ENCODE measurements around the gene FIGN.

FIGN gene

DNA sequence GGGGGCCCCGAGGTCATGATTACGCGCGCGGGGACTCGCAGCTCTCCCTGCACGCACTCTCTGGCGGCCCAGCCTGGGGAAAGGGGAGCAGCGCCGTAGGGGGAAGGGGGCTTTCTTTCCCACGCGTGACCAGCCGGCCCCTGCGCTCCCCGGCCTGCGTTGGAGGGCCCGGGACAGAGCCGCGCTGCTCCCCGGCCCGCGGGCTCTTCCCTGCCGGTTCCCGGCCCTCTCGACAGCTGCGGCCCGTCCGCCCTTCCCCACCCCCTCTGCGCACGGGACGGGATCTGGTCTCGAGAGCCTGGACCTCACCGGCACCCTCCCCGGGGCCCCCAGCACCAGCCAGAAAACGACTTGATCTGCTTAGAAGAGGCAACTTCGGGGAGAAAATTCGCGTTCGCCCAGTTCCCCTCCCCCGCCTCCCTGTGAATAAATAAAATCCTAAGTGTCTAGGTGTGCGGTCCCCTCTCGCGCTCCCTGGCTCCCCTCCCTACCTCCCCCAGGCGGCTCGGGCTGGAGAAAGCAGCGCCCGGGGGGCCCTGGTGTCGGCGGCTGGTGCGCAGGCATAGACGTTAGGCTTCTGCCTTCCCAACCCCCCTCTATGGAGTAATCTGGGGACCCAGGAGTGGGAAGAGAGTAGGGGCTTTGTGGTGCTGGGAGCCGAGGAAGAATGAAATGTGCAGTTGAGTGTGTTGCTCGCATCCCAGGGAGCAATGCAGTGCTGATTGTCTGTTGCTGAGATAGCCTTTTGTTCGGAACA, 803 bp upstream of the FIGN start:
- DNase-seq (ENCODE audit: low read depth), result peak; percentile 70

DNA sequence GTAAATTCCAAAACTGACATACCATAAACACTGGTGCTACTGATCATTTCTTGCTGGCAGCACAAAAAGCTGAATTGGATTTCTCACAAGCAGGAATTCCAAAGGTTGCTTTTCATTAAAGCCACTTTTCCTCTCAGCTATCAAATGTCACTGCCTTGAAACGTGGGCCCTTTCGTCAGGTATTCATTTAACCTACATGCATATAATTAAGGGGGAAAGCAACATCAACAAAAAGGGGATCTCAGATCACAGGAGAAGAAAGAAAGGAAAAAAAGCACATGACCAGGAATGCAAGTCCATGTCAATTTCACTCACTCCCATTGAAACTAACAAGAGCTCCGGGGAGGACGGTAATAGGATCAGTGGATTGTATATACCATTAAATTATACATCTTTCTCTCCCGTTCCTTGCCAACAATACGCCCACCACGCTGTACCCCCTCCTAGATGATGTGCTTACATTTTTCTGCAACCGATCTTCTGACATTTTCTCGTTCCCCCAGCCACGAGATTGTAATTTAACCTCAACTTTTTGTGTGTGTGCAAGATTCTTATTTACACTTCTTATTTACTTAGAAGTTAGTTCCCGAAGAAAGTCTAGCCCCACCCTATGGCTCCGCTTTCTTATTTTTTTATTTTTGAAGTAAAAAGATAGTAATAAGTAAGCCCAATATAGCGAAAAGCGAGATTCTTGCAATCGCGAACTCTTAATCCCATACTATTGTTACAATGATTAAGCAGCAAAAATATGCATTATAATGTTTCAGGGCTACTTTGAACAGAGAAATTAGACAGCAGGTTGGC, 725 bp downstream of the FIGN start:
- DNase-seq (ENCODE audit: low read depth), result peak; percentile 41

DNA sequence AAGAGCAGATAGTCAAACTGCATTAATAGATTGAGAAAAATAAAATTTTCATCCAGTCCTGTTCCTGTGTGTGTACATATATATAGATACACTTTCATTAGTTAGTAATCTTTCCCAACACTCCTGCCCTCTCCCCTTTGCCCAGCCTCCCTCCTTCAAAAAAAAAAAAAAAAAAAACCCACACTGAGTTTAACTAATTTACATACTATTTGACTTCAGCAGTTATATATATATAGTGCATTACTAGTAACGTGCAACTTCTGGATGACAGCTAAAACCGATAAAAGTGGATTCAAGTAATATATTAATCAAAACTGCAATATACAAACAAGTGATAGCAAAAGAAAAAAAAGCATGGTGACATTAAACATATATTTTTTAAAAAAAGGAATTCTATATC, 1.4 kb downstream of the FIGN start:
- no peak for DNase-seq (ENCODE audit: low read depth)

DNA sequence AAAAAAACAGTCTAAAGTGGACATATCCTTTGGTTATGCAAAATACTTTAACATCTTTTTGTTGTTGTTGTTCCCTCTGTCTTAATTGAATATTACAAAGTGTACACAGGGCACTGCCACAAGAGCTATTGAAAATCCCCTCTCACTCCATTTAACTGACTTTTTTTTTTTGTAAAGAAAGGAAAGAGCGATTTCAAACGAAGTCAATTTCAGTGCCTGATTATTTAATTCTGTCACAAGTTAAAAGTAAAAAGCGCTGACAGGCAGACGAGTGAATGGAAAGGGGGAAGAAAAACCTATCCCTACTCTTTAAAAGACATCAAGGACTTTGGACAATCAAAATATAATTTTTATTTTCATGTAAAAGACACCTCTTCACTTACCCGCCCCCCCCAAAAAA, 1.9 kb downstream of the FIGN start:
- DNase-seq (ENCODE audit: low read depth), result no peak

DNA sequence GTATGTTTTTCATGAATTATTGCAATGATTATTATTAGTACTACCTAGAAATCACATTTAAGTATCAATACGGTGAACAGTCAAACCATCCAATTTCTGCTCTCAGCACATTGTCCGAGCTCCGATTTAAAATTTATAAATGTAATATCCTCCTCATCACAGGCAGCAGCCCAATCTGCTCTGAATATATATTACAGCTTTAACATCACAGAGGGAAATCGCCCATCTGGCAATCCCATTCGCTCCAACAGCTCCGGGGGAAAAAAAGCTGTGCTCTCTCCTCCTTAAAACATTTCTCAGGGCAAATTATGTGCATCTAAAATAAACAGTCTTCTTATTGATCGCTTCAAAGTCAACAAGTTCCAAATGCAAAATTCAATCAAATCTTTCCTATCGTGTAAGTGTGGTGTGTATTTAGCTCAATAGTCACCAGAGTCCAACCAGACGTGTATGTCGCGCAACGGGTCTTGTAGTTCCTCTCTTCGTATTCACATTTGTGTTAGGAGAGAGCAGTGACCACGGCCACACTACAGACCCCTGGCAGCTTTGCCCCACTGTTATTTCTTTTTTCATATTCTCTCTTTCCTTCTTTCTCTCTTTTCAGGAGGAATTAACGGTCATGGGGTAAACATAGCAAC, 2.4 kb downstream of the FIGN start:
- DNase-seq (ENCODE audit: low read depth), result no peak

DNA sequence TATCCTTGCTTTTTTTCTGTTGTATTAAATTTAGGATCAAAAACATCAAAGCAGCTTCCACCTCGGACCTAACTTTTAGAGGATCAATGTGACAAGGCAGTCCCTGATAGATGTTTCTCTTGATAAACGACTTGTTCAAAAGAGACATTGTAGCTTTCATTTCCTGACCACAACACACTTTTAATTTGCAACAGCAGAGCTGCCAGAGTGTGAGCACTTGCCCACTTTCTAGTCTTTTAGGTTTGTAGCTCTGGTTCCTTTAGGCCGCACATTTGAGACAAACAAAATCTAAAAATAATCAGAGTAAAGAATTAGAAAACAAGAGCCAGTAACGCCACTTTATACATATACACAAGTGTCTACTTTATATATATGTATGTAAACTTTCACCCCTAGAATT, 3.1 kb downstream of the FIGN start:
- no peak for DNase-seq (ENCODE audit: low read depth)

DNA sequence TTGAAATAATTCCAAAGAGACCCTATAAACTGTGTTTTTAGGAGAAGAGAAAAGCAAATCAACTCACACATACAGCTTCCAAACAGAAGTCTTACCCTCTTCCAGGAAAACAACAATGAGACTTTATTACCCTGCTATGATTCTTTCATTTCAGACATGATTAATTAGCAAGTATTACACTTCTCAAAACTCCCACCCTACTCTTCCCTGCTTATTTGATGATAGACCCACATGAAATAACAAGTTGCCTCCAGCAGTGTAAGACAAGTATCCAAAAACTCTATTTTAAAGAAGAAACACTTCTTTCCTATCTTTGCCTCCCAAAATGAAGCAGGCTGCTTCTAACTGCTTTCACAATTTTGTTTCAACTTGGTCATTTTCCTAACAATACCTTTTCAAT, 4.1 kb downstream of the FIGN start:
- DNase-seq (ENCODE audit: low read depth), result no peak

DNA sequence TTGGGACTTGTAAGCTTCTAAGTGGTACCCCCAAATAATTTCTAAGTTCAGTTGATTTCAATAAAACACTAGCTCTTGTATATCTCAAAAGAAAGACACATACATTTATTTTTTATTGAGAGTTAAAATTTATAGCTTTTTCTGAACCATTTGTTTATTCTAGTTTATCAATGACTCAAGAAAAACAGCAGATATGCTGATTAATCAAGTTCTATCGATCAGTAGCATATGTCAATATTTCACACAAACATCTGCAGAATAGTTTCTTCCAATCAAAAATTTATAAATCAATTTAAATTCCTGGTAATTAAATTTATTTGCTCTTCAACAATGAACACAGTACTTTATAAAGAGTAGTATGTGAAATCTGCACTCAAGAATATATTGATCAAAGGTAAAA, 5.3 kb downstream of the FIGN start:
- DNase-seq (ENCODE audit: low read depth), result no peak

DNA sequence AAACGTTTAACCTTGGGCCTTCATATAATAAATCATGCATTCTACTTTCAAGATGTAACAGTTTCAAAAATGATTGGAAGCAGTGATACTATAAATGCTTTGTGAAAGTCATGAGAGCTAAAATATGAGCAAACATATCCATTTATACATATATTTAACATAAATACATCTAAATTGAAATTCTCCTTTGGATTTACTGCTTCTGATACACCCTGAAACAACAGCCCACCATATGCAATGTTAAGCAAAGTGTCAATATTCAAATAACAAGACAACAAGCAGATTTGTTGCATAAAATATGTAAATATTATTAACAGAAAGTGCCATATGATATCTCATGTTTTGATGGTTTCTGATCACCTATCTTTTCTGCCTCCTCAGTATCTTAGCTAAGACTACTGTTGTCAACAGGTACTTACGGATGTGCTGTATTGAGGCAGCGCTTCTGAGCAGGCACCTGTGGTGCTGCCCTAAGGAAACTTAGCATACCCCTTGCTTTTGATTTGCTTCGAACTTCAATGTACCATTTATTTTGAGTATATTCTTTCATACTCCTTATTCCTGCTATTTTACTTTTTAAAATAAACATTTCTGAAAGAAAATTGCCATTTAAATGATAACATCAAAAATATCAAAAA, 6.1 kb downstream of the FIGN start:
- no peak for DNase-seq (ENCODE audit: low read depth)

DNA sequence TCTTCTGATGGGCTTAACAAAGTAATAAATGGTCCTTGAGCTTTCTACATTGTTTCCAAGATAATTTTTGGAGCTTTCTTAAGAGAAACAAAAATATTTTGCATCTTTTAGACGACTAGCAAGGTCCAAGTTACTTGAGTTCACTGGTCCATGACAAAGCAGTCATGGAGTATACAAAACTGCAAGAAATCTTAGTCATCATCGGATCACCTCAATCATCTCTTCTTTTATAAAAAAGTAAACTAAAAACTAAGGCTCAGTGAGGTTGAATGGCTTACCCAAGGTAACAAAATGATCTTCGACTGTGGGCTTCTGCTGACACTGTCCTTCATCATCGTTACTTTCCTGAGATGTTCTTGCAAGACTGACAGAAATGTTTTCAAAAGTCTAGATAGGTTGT, 11.9 kb downstream of the FIGN start:
- DNase-seq (ENCODE audit: low read depth), result no peak

DNA sequence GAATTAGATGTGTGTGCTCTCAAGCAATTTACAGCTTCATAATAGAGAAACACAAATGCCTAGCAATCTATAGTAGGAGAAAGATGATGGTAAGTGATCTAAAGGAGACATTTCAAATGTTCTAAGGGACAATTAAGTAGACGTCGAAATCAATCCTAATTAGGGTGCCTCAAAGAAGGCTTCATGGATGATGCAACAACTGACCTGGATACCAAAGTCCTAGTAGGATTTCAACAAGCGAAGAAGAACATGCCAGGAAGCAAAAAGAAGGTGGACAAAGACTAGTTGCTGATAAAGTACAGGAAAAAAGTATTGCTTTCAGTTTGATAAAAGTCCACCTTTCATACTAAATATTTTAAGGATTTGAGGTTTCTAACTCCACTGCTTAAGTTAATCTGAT, 12.5 kb downstream of the FIGN start:
- no peak for DNase-seq (ENCODE audit: low read depth)

DNA sequence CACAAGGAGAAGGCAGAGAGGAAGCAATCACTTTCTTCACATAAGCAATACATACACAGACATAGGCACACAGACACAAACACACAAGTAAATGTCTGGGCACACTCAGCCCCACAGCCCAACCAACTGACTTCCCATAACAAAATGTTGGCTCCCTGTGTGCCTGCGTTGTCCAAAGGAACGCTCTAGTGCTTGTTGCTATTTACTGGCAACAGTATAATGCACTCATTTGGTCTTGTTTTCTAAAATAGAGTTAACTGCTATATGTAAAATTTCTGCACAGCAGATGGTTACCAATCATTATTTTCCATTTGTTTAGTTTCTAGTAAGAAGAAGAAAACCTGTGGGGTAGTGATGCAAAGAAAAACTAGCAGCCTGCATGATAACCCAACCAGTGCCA, 16.5 kb downstream of the FIGN start:
- no peak for DNase-seq (ENCODE audit: low read depth)

DNA sequence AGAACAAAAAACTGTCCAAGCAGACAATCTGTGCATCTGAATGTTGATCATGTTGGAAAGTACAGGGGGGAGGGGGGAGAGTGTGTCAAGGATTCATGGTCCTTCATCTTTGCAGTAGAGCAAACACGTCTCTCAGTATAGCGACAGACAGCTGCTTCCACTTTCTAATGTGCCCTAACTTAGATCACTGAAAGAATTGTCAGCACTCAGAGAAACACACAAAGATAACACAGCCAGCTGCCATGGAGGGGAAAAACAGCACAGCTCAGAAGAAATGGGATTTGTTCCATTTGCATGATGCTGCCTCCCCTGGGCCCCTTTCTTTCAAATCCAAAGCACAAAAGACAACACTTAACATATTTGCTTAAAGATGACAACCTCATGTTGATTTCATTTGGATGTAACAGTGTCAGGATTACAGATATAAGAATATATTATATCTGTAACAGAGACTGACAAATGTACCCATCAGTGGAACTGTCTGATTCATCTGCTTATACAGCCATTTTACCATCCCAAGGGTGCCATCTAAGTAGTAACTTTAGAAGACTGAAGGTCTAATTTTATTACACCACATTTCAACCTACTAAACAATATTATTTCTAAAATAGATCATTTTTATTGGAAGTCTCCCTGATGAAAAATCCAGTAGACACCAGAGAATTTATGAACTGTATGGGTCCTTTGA, 17.7 kb downstream of the FIGN start:
- DNase-seq (ENCODE audit: low read depth), result no peak

DNA sequence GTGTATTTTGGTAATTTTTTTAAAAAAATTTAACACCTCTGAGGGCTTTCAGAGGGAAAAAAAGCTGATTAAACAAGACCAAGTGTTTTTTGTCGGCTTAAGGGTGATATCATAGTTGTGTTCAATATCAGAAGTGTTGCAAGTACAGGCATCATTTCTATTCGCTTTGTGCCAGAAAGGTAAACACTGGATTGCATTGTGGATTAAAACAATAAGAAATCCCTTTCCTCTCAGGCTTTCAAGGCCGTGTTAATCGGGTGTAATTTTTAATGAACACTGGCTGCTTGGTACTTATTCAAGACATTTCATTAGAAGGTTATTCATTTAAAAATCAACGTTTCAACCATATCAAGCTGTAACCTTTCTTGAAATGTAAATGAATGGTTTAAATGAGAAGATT, 18.3 kb downstream of the FIGN start:
- DNase-seq (ENCODE audit: low read depth), result no peak

DNA sequence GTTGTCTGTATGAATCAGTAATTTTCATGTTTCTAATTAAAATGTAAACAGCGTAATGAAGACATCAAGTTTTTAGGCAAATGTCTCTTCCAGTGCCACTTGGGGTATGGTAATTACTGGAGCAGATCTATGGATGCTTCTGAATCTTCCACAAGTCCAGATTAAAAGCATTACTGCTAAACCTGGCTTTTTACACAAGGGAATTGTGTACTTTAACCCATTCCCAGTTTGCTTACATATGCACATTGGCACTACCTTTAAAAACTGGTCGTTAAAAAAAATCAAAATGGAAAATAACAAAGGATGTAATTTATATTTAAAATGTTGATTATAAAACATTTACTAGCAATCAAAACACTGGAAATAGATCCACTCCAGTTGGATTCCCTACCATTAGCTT, 19.7 kb downstream of the FIGN start:
- no peak for DNase-seq (ENCODE audit: low read depth)

DNA sequence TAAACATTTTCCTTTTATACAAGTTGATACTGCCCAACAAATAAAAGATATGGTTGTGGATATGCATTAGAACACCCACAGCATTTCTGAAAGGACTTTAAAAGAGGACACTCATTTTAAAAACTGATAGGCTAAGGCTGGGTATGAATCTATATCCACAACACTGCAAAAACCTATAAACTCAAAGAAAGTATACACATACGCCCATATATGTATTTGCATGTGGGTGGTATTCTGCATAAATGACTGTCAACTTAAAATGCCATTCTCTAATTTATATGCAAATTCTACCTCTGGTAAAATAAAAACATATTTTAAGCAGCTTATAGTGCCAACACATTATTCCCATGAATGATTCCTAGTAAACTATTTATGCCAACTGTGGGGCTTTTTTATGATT, 20.1 kb downstream of the FIGN start:
- DNase-seq (ENCODE audit: low read depth), result no peak

DNA sequence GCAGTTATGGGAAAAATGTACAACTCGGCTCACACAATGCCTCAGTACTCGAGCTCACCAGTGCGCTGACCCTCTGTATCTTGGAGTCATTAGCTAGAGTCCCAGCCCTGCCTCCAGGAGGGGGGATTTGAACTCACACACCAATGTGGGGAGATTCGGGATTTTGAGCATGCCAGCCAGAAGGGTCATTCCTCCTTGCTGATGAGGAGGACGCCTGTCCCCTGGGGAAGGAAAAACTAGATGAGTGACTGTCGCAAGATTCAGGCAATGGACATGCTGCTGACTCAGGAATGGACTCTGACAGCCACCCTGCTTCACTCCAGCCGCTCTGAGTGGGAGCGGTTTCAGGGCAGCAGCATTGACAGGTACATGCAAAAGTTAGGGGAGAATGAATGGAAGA, 20.6 kb downstream of the FIGN start:
- no peak for DNase-seq (ENCODE audit: low read depth)

DNA sequence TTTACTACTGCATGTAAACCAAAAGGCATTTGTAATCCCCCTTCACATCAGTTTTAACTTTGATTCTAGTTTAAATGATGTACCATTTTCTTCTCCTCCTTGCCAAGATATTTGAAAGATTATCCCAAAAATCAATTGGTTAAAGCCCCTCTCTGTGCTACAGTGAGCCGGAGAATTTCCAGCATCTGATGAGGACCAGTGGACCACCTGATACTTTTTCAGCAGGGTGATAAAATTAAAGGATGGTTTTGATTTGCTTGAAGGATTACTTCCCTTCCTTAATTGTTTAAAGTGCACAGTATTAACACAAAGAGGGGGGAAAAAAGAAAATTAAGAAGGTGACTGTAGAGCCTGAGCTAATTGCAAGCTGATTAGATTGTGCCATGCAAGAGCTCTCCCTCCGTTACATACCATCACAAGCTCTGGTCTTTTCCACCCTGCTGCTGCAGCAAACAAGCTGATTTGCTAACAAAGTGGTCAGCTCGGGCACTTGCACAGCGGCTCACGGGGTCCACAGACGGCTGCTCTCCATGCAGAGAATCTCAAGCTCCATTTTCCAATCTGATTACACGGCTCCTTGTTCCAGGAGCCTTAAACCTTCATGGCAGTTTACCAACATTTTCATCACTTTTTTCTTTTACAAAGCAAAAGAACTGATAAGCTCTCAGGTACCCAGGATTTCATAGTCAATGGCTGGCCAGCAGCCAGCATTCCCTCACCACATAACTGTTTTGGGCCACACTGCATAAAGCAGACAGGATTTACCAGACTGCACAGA, 22.1 kb downstream of the FIGN start:
- no peak for DNase-seq (ENCODE audit: low read depth)

DNA sequence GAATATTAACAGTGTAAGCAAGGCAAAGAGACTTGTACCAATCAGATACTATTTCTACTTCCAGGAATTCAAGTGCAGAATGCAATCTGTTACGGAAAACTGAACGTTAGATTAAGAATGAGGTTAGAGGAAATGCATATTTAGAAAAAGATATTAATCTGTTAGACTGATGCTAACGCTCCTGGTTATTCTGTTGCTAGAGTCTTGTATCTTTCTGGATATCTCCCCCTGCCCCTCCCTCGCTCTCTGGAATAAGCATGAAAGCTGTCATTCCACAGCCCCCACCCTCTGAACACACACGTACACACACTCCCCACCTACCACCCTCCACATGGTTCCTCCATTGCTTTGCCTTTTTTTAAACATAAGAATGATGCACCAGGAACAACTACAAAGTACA, 24.1 kb downstream of the FIGN start:
- DNase-seq (ENCODE audit: low read depth), result no peak

DNA sequence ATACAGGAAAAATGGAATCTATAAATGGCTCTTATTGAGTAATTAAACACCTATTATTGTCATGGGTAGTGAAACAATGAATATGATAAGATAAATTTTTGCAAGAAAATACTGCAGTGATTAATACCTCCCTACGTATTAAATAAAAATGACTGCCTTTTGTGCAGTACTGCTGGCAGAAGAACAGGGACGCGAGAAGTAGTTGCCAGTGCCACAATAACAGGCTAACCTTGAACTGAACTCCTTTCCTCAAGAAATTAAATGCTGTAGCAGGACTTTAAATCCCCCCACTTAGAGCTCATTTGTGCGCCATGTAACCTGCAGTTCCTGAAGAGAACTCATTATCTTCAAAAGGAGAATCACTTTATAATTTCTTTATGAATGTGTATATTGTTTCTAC, 24.6 kb downstream of the FIGN start:
- DNase-seq (ENCODE audit: low read depth), result no peak

DNA sequence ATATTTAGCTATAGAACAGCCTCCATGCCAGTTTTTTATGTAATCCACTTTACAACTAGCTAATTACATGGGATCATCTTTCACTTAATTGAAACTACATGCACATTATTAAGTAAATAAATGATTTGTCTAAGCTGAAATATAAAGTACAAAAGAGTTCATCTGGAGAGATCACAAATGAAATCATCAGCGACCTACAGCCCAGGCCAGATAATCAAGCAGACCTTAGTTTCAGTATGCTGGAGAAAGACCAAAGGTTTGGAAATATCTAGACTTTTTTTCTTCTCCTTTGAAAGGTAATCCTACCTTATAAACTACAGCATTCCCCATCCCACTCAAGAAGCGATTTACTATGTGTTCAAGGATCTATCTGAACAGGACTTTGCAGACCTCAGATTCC, 26.5 kb downstream of the FIGN start:
- no peak for DNase-seq (ENCODE audit: low read depth)
